Activated naive CD8-positive, alpha-beta T cell treated with anti-CD3 and anti-CD28 coated beads, Interleukin-2, amount 50 U/mL, for 24 hours (primary cell): Measurements from ENCODE around the gene ZNF865.
A peak's percentile ranks its signal among the peaks of the same experiment; 100 is the strongest.

ENCODE experiments used
- ATAC-seq: fragments of 150-1000 bp; cut with Tn5 transposase; one replicate; pipeline ENCODE4 v1.10.0; 2021
- DNase-seq: peaks from one replicate; pipeline ENCODE4 v3.0.0; 2021
- H3K27ac Mint-ChIP-seq: one replicate; pipeline ENCODE4 v1.8.0; 2021; ENCODE audit warnings: mild to moderate bottlenecking, mixed read lengths
- H3K27me3 Mint-ChIP-seq: one replicate; pipeline ENCODE4 v1.8.0; 2021; ENCODE audit warnings: mixed read lengths
- H3K36me3 Mint-ChIP-seq: one replicate; pipeline ENCODE4 v1.8.0; 2021; ENCODE audit warnings: low read depth, mixed read lengths
- H3K4me1 Mint-ChIP-seq: one replicate; pipeline ENCODE4 v1.8.0; 2021; ENCODE audit warnings: mixed read lengths
- H3K4me3 Mint-ChIP-seq: one replicate; pipeline ENCODE4 v1.8.0; 2021; ENCODE audit warnings: mild to moderate bottlenecking, moderate library complexity, mixed read lengths
- H3K9me3 Mint-ChIP-seq: one replicate; pipeline ENCODE4 v1.8.0; 2021; ENCODE audit warnings: mixed read lengths

The ZNF865 gene

DNA sequence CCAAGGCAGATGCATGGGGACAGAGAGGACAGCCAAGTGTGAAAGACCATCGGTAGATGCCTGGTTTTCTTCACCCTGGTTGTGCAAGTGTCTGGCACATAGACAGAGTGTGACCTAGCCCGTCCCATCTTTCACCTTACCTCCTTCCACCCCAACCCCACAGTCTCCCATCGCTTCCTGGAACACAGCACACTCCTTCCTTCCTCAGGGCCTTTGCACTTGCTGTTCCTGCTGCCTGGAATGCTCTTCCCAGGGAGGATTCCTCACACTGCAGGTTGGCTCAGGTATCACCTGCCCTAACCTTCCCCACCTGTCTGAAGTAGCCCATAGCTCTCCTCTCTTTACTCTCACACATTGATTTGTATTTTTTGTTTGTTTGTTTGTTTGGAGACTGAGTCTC is 9.1 kb upstream of the ZNF865 start:
- Mint-ChIP-seq H3K27me3 (no peaks in the 10 kb centered on the region), H3K9me3 (peaks cover 4% of the 10 kb centered on the region), H3K27ac (no peak overlapping the region), H3K4me3 (no peak overlapping the region), H3K4me1 (peaks cover 13% of the 10 kb centered on the region), H3K36me3 (peaks cover 38% of the 10 kb centered on the region)
- DNase-seq (no peak), ATAC-seq (no peak)

DNA sequence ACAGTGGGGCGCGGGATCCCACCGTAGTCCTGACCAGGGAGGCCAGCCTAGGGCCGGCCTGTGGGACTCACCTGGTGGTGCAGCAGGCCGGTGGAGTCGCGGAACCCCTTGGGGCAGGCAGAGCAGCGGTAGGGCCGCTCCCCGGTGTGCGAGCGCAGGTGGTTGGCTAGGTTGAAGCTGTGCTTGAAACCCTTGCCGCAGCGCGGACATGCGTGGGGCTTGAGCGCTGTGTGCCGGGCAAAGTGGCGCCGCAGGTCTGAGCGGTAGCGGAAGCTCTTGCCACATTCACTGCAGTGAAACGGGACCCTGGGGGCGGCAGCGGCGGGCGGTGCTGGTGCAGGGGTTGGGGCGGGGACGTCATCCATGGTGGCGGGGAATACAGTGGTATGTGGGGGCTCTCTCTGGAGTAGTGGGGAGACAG is 7.9 kb upstream of the ZNF865 start:
- DNase-seq, result no peak
- Mint-ChIP-seq H3K4me1 (peaks cover 18% of the 10 kb centered on the region), H3K27me3 (no peaks in the 10 kb centered on the region), H3K4me3 (no peak overlapping the region), H3K36me3 (peaks cover 33% of the 10 kb centered on the region), H3K9me3 (peaks cover 4% of the 10 kb centered on the region), H3K27ac (no peak overlapping the region)
- ATAC-seq, result no peak

DNA sequence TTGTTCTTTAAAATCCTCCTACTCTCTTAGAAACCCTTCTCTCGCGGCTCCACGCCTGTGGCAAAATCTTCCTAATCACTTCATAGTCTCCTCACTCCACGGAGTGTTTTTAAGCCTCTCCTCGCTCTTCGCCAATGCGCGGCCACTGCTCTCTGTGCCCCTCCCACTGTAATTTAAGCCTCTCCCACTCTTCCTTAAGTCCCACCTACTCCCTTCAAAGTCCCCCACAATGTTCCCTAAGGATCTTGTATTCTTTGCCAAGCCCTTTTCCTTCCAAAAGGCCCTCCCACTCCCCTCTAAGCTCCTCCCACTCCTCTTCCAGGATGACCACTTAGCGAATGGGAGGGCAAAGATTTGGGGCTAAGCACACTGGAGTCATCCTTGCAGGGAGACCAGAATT is 7.4 kb upstream of the ZNF865 start:
- Mint-ChIP-seq H3K9me3 (peaks cover 4% of the 10 kb centered on the region), H3K4me1 (peaks cover 18% of the 10 kb centered on the region), H3K36me3 (peaks cover 33% of the 10 kb centered on the region), H3K27me3 (no peaks in the 10 kb centered on the region), H3K4me3 (no peak overlapping the region), H3K27ac (no peak overlapping the region)
- ATAC-seq, result no peak
- no peak for DNase-seq

DNA sequence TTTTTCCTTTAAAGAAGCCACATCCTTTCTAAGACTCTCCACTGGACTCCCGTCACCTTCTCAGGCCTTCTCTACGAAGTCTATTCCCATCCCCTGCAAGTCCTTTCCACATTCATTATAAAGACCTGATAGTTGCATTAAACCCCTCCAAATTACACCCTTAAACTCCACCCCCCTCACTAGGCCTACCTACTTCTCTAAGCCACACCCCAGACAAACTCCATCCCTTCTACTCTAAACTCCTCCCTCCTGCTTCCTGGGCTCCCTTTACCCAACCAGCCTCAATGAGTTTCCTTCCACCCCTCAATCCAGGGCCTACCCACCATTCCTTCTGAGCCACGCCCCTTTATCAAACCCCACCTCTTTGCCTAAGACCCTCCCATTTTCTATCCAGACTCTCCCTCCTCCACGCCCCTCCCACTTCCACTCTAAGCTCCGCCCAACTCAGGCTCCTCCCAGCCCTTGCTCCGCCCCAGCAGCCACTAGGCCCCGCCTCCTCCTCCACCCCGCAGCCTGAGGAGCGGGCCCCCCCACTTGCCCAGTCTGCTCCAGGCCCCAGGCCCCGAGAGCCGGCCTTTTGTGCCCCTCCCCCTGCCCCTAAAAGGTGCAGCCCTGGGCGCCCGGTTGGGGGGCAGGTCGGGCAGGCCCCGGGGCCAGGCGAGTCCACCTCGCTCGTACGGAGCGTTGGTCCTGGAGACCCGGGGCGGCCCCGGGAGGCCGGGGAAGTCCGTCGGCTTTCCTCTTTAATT is 6.6 kb upstream of the ZNF865 start:
- Mint-ChIP-seq H3K27me3 (no peaks in the 10 kb centered on the region), H3K9me3 (peaks cover 4% of the 10 kb centered on the region), H3K27ac (peak overlapping the region; percentile 99), H3K4me1 (peaks cover 23% of the 10 kb centered on the region), H3K36me3 (peaks cover 30% of the 10 kb centered on the region), H3K4me3 (peak overlapping the region; percentile 97)
- ATAC-seq (peak; percentile 55), DNase-seq (peak; percentile 94)

DNA sequence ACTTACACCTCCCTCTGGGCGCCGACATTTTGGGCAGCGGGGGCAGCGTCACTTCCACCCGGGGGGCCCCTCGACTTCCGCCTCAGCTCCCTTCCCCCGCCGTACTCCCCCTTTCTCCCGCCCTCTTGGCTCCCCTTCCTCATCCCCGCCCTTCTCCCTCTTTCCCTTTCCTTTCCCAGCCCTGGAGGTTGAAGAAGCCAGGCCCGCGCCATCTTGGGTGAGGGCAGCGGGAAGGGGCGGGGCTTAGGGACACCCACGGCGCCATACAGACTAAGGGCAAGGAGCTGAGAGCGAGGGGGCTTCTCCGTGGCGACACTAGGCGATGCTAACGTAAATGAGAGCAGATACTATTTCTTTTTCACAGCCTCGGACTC is 6.0 kb upstream of the ZNF865 start, which contains the start of gene FIZ1:
FIZ1 (minus strand) TSS at position 50 of the 374 bp plus-strand sequence. CDS start 1,652 bp downstream, outside the sequence.
- ATAC-seq (peak; percentile 72), DNase-seq (peak; percentile 96)
- H3K9me3 Mint-ChIP-seq, result peaks cover 4% of the 10 kb centered on the region
- peak within 1 kb of the TSS; percentile 97 for H3K4me3 Mint-ChIP-seq
- H3K27me3 Mint-ChIP-seq, result no peaks in the 10 kb centered on the region
- H3K27ac Mint-ChIP-seq, result peak within 1 kb of the TSS; percentile 99
- H3K36me3 Mint-ChIP-seq, result peaks cover 30% of the 10 kb centered on the region
- H3K4me1 Mint-ChIP-seq, result peaks cover 26% of the 10 kb centered on the region

GRCh38 chr19:55599842-55600661 is 5.4 kb upstream of the ZNF865 start, which contains the start of gene ZNF524:
Gene ZNF524 (plus strand): TSS chr19:55600288. CDS start chr19:55602113, 1,825 bp downstream.
- Mint-ChIP-seq H3K36me3 (peaks cover 26% of the 10 kb centered on the region), H3K27me3 (no peaks in the 10 kb centered on the region), H3K9me3 (peaks cover 4% of the 10 kb centered on the region), H3K27ac (peak within 1 kb of the TSS; percentile 99), H3K4me3 (peak within 1 kb of the TSS; percentile 97), H3K4me1 (peaks cover 31% of the 10 kb centered on the region)
- ATAC-seq (peak; percentile 48), DNase-seq (peak; percentile 86)

- peak overlapping the region; percentile 82 for H3K4me3 Mint-ChIP-seq
- peaks cover 31% of the 10 kb centered on the region for H3K4me1 Mint-ChIP-seq
- peaks cover 20% of the 10 kb centered on the region for H3K36me3 Mint-ChIP-seq
Observed at GRCh38 chr19:55600662-55601028, 4.8 kb upstream of the ZNF865 start.

GRCh38 chr19:55601084-55601483 is 4.4 kb upstream of the ZNF865 start:
- DNase-seq, result no peak
- Mint-ChIP-seq H3K36me3 (peaks cover 17% of the 10 kb centered on the region), H3K4me1 (peaks cover 35% of the 10 kb centered on the region), H3K9me3 (peaks cover 4% of the 10 kb centered on the region), H3K4me3 (peak overlapping the region; percentile 82), H3K27me3 (no peaks in the 10 kb centered on the region), H3K27ac (peak overlapping the region; percentile 71)
- no peak for ATAC-seq

More at GRCh38 chr19:55600662-55601028, 4.8 kb upstream of the ZNF865 start:
- peaks cover 4% of the 10 kb centered on the region for H3K9me3 Mint-ChIP-seq
- ATAC-seq (no peak), DNase-seq (no peak)
- H3K27ac Mint-ChIP-seq, result peak overlapping the region; percentile 71
- no peaks in the 10 kb centered on the region for H3K27me3 Mint-ChIP-seq

GRCh38 chr19:55602104-55603001 is 3.1 kb upstream of the ZNF865 start:
- Mint-ChIP-seq H3K36me3 (peaks cover 12% of the 10 kb centered on the region), H3K4me3 (no peak overlapping the region), H3K9me3 (peaks cover 4% of the 10 kb centered on the region), H3K27ac (no peak overlapping the region), H3K27me3 (no peaks in the 10 kb centered on the region), H3K4me1 (peaks cover 47% of the 10 kb centered on the region)
- DNase-seq (no peak), ATAC-seq (no peak)

DNA sequence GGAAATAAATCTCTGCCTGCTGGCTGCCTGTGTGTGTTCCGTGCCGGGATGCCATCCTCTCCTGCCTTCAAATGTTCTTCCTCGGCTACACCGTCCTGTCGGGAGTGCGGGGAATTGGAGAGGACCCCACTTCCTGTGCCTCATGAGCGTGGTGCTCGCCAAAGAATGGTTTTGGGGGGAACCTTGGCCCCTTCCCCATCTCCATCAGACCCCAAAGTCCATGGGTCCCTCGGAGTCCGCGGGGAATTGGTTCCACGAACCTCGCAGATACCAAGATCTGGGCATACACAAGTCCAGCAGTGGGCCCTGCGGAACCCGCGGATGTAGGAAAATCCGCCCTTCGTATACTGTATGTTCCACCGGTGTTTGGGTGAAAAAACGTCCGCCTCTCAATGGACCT is 2.3 kb upstream of the ZNF865 start:
- Mint-ChIP-seq H3K9me3 (peaks cover 4% of the 10 kb centered on the region), H3K27ac (no peak overlapping the region), H3K36me3 (peaks cover 12% of the 10 kb centered on the region), H3K4me1 (peaks cover 53% of the 10 kb centered on the region), H3K4me3 (no peak overlapping the region), H3K27me3 (no peaks in the 10 kb centered on the region)
- ATAC-seq (no peak), DNase-seq (no peak)

DNA sequence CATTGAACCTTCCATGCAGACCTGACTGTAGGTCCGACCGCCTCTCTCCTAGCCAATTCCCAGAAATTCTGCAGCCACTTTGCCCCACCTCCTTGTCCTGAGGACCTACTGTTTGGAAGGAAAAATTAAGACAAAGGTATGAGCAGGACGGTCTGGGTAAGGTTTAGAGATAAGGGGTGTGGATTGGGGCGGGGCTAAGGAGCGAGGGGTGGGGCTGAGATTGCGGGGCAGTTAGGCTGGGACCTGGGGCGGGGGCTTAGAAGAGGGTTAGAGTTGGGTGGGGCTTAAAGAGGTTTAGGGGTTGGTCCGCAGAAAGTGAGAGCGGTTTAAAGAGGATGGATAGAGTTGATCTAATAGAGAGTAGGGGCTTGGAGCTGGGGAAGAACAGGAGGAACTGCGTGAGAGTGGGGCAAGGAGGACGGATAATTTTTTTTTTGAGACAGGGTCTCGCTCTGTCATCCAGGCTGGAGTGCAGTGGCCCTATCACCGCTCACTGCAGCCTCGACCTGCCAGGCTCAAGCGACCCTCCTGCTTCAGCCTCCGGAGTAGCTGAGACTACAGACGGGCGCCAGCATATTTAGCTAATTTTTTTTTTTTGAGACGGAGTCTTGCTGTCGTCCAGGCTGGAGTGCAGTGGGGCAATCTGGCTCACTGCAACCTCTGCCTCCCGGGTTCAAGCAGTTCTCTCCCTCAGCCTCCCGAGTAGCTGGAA is 1.7 kb upstream of the ZNF865 start:
- Mint-ChIP-seq H3K27me3 (no peaks in the 10 kb centered on the region), H3K4me3 (peak overlapping the region; percentile 36), H3K36me3 (peaks cover 9% of the 10 kb centered on the region), H3K27ac (no peak overlapping the region), H3K9me3 (peaks cover 2% of the 10 kb centered on the region), H3K4me1 (peaks cover 50% of the 10 kb centered on the region)
- ATAC-seq (no peak), DNase-seq (no peak)

DNA sequence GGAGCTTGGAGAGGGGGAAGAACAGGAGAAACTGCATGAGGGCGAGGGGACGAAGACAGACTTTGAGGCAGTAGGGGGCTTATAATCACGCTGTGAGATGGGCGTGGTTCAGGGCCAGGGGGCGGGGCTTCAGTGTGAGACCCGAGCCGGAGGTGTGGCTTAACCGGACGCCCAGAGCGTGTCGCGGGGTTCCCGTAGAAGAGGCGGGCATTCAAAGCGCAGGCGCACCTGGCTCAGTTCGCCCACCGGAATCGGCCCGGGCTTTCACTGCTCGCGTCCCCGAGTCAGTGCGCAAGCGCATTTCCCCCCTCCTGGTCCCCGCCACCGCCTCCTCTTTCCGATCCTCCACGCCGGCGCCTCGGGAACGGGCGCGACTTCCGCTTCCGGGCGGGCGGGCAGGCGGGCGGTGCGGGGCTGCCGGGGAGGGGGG is 225 bp upstream of the ZNF865 start:
- DNase-seq, result peak; percentile 100
- Mint-ChIP-seq H3K27ac (peak overlapping the region; percentile 99), H3K4me1 (peaks cover 53% of the 10 kb centered on the region), H3K9me3 (no peaks in the 10 kb centered on the region), H3K4me3 (peak overlapping the region; percentile 85), H3K27me3 (no peaks in the 10 kb centered on the region), H3K36me3 (peaks cover 11% of the 10 kb centered on the region)
- peak; percentile 72 for ATAC-seq

DNA sequence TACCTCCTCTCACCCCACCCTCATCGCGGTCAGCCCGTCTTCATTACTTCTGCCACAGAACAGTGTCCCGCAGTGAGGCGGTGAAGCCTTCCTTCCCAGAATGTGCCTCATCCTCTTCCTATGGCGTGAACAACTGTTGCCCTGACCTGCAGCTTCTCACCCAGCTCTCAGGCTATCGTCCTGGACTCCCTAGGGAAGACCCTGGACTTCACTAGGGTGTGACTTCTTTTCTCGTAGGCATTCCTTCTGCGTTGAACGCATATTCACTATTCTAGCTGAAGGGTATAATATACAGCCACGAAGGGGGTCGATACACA is 982 bp downstream of the ZNF865 start:
- Mint-ChIP-seq H3K9me3 (no peaks in the 10 kb centered on the region), H3K27me3 (no peaks in the 10 kb centered on the region), H3K36me3 (peaks cover 13% of the 10 kb centered on the region), H3K4me1 (peaks cover 58% of the 10 kb centered on the region), H3K4me3 (peak overlapping the region; percentile 98), H3K27ac (peak overlapping the region; percentile 97)
- no peak for DNase-seq
- ATAC-seq, result no peak

DNA sequence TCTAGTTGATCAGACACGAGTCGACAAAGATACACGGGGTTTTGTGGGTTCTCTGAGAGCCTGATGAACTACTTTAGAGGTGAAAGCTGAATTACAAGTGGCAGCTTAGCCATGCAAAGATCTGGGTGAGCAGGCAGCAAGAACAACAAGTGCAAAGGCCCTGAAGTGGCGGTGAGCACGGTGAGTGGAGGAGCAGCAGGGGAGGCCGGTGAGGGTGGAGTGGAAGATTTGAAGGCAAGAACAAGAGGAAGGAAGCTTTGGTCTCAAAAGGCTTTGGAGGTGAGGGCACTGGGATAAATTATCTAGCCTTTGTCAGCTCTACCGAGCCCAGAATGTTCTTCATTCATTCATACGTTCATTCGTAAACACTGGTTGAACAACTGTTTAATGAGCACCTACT is 1.4 kb downstream of the ZNF865 start:
- DNase-seq (no peak), ATAC-seq (no peak)
- H3K4me1 Mint-ChIP-seq, result peaks cover 58% of the 10 kb centered on the region
- peaks cover 13% of the 10 kb centered on the region for H3K36me3 Mint-ChIP-seq
- no peaks in the 10 kb centered on the region for H3K9me3 Mint-ChIP-seq
- peak overlapping the region; percentile 97 for H3K27ac Mint-ChIP-seq
- H3K4me3 Mint-ChIP-seq, result peak overlapping the region; percentile 98
- no peaks in the 10 kb centered on the region for H3K27me3 Mint-ChIP-seq
